ENCODE measurements around the gene OR4B1. TPM values are rescaled to one million over a fixed set of nuclear protein-coding genes. Genes with fewer than 3 reads are reported as not detected.
A peak's percentile ranks its signal among the peaks of the same experiment; 100 is the strongest.

OR4B1 gene
- total RNA-seq, 1 donor from 2014 or later, result not detected

- peaks cover 22% of the 10 kb centered on the region for H3K4me1 Mint-ChIP-seq (ENCODE audit: unreplicated experiment)
- no peak overlapping the region for H3K27ac Mint-ChIP-seq
- no peak overlapping the region for H3K4me3 Mint-ChIP-seq
- no peak for TF ChIP-seq CTCF (conservative IDR thresholded peaks at IDR 0.05)
- H3K27me3 Mint-ChIP-seq, result no peaks in the 10 kb centered on the region
- H3K36me3 Mint-ChIP-seq, result peaks cover 14% of the 10 kb centered on the region
- H3K9me3 Mint-ChIP-seq, result no peaks in the 10 kb centered on the region
- no peak for DNase-seq (ENCODE audit: extremely low spot score, unreplicated experiment)
Measured at GRCh38 chr11:48170241-48171233, 46.1 kb upstream of the OR4B1 start.

GRCh38 chr11:48172818-48173609 lies 43.6 kb upstream of the OR4B1 start:
- peak; percentile 93 for TF ChIP-seq CTCF (conservative IDR thresholded peaks at IDR 0.05)
- Mint-ChIP-seq H3K36me3 (peaks cover 4% of the 10 kb centered on the region), H3K4me1 (ENCODE audit: unreplicated experiment) (peaks cover 22% of the 10 kb centered on the region), H3K9me3 (no peaks in the 10 kb centered on the region), H3K4me3 (peak overlapping the region; percentile 8), H3K27me3 (no peaks in the 10 kb centered on the region), H3K27ac (no peak overlapping the region)
- peak; percentile 76 for DNase-seq (ENCODE audit: extremely low spot score, unreplicated experiment)

GRCh38 chr11:48177661-48178060 lies 38.9 kb upstream of the OR4B1 start:
- H3K27me3 Mint-ChIP-seq, result no peaks in the 10 kb centered on the region
- no peak overlapping the region for H3K4me3 Mint-ChIP-seq
- H3K36me3 Mint-ChIP-seq, result no peaks in the 10 kb centered on the region
- no peaks in the 10 kb centered on the region for H3K9me3 Mint-ChIP-seq
- no peak for DNase-seq (ENCODE audit: extremely low spot score, unreplicated experiment)
- no peak overlapping the region for H3K27ac Mint-ChIP-seq
- no peak for TF ChIP-seq CTCF (conservative IDR thresholded peaks at IDR 0.05)
- peaks cover 7% of the 10 kb centered on the region for H3K4me1 Mint-ChIP-seq (ENCODE audit: unreplicated experiment)

GRCh38 chr11:48180627-48181026 lies 36.0 kb upstream of the OR4B1 start:
- Mint-ChIP-seq H3K4me1 (ENCODE audit: unreplicated experiment) (no peaks in the 10 kb centered on the region), H3K4me3 (no peak overlapping the region), H3K27ac (no peak overlapping the region), H3K36me3 (no peaks in the 10 kb centered on the region), H3K9me3 (no peaks in the 10 kb centered on the region), H3K27me3 (no peaks in the 10 kb centered on the region)
- no peak for DNase-seq (ENCODE audit: extremely low spot score, unreplicated experiment)
- no peak for TF ChIP-seq CTCF (conservative IDR thresholded peaks at IDR 0.05)

GRCh38 chr11:48182860-48183526 lies 33.6 kb upstream of the OR4B1 start:
- TF ChIP-seq CTCF (conservative IDR thresholded peaks at IDR 0.05), result no peak

More at GRCh38 chr11:48182860-48183526, 33.6 kb upstream of the OR4B1 start:
- Mint-ChIP-seq H3K36me3 (no peaks in the 10 kb centered on the region), H3K27me3 (no peaks in the 10 kb centered on the region), H3K27ac (no peak overlapping the region), H3K9me3 (no peaks in the 10 kb centered on the region), H3K4me3 (no peak overlapping the region), H3K4me1 (ENCODE audit: unreplicated experiment) (no peaks in the 10 kb centered on the region)
- no peak for DNase-seq (ENCODE audit: extremely low spot score, unreplicated experiment)

Measured in type B pancreatic cell (in vitro differentiated cells).